ENCODE measurements around the gene MRO.

MRO gene

GRCh38 chr18:50826027-50826426 is 6.2 kb upstream of the MRO start:
- TF ChIP-seq REST (IDR thresholded peaks at IDR 0.05; ENCODE audit: insufficient read depth in 1 of 2, low read depth in 2 of 2, low read length in 2 of 2): no peak
- TF ChIP-seq SIN3A (IDR thresholded peaks at IDR 0.05; ENCODE audit: borderline replicate concordance, insufficient read depth, low read length): no peak
- no peak for TF ChIP-seq TAF1 (IDR thresholded peaks at IDR 0.05; ENCODE audit: borderline replicate concordance, insufficient read depth, low read length)
- no peak for TF ChIP-seq POLR2AphosphoS5 (IDR thresholded peaks at IDR 0.05; ENCODE audit: low read depth, low read length)
- no peak for TF ChIP-seq FOXP2 (optimal IDR thresholded peaks at IDR 0.05; ENCODE audit: borderline replicate concordance, extremely low read depth, extremely low read length, insufficient read depth)

- no peak for TF ChIP-seq SIN3A (IDR thresholded peaks at IDR 0.05; ENCODE audit: borderline replicate concordance, insufficient read depth, low read length)
These were observed 5.8 kb upstream of the MRO start for GRCh38 chr18:50825621-50826020.

GRCh38 chr18:50822756-50823155 is 2.9 kb upstream of the MRO start:
- TF ChIP-seq FOXP2 (optimal IDR thresholded peaks at IDR 0.05; ENCODE audit: borderline replicate concordance, extremely low read depth, extremely low read length, insufficient read depth) (no peak), TAF1 (IDR thresholded peaks at IDR 0.05; ENCODE audit: borderline replicate concordance, insufficient read depth, low read length) (no peak), POLR2AphosphoS5 (IDR thresholded peaks at IDR 0.05; ENCODE audit: low read depth, low read length) (no peak), REST (IDR thresholded peaks at IDR 0.05; ENCODE audit: insufficient read depth in 1 of 2, low read depth in 2 of 2, low read length in 2 of 2) (no peak), SIN3A (IDR thresholded peaks at IDR 0.05; ENCODE audit: borderline replicate concordance, insufficient read depth, low read length) (no peak)

- TF ChIP-seq TAF1 (IDR thresholded peaks at IDR 0.05; ENCODE audit: borderline replicate concordance, insufficient read depth, low read length): no peak
- no peak for TF ChIP-seq REST (IDR thresholded peaks at IDR 0.05; ENCODE audit: insufficient read depth in 1 of 2, low read depth in 2 of 2, low read length in 2 of 2)
These were observed 1.2 kb upstream of the MRO start for GRCh38 chr18:50820901-50821520.

- TF ChIP-seq FOXP2 (optimal IDR thresholded peaks at IDR 0.05; ENCODE audit: borderline replicate concordance, extremely low read depth, extremely low read length, insufficient read depth) (no peak), POLR2AphosphoS5 (IDR thresholded peaks at IDR 0.05; ENCODE audit: low read depth, low read length) (no peak), TAF1 (IDR thresholded peaks at IDR 0.05; ENCODE audit: borderline replicate concordance, insufficient read depth, low read length) (no peak), SIN3A (IDR thresholded peaks at IDR 0.05; ENCODE audit: borderline replicate concordance, insufficient read depth, low read length) (no peak), REST (IDR thresholded peaks at IDR 0.05; ENCODE audit: insufficient read depth in 1 of 2, low read depth in 2 of 2, low read length in 2 of 2) (no peak)
These were observed 639 bp downstream of the MRO start for GRCh38 chr18:50819027-50819727.

Measured in PFSK-1 (cell line).